HEK293 (cell line): ENCODE measurements around the gene TMEM198.

ENCODE experiments used
- AEBP2 ChIP-seq: fragments of 450-650 bp; formaldehyde crosslinking; IDR thresholded peaks from 2 replicates; pipeline ENCODE4 v1.5.1; 2016; ENCODE audit warnings: missing biosample characterization, missing genetic modification characterization, borderline replicate concordance
- GLI2 ChIP-seq: fragments of 450-650 bp; formaldehyde crosslinking; IDR thresholded peaks from 2 replicates; pipeline ENCODE4; 2017; ENCODE audit warnings: missing biosample characterization, missing genetic modification characterization, low read depth, borderline replicate concordance
- HOXC10 ChIP-seq: sonication (generic); formaldehyde crosslinking; IDR thresholded peaks from 2 replicates; pipeline ENCODE4 v1.8.1; 2023; ENCODE audit warnings: mild to moderate bottlenecking, missing genetic modification reagents
- KLF9 ChIP-seq: fragments of 450-650 bp; formaldehyde crosslinking; IDR thresholded peaks from 2 replicates; pipeline ENCODE4 v1.5.1; 2016; ENCODE audit warnings: missing biosample characterization, missing genetic modification characterization, low read depth
- REPIN1 ChIP-seq: fragments of 450-650 bp; formaldehyde crosslinking; IDR thresholded peaks from 2 replicates; pipeline ENCODE4 v1.5.1; 2017; ENCODE audit warnings: missing biosample characterization, missing genetic modification characterization, low read depth
- SALL2 ChIP-seq: fragments of 450-650 bp; formaldehyde crosslinking; IDR thresholded peaks from 2 replicates; pipeline ENCODE4 v1.5.0; 2017; ENCODE audit warnings: missing biosample characterization, mild to moderate bottlenecking, missing genetic modification characterization, borderline replicate concordance
- ZBTB20 ChIP-seq: fragments of 450-650 bp; formaldehyde crosslinking; IDR thresholded peaks from 2 replicates; pipeline ENCODE4 v1.5.1; 2016; ENCODE audit warnings: missing biosample characterization, missing genetic modification characterization
- ZFP41 ChIP-seq: fragments of 450-650 bp; formaldehyde crosslinking; IDR thresholded peaks from 2 replicates; pipeline ENCODE4 v1.5.1; 2016; ENCODE audit warnings: missing biosample characterization, missing genetic modification characterization, borderline replicate concordance
- ZFP69B ChIP-seq: fragments of 450-650 bp; formaldehyde crosslinking; IDR thresholded peaks from 2 replicates; pipeline ENCODE4 v1.5.1; 2016; ENCODE audit warnings: missing biosample characterization, missing genetic modification characterization
- ZNF112 ChIP-seq: fragments of 450-650 bp; formaldehyde crosslinking; IDR thresholded peaks from 2 replicates; pipeline ENCODE4 v1.5.0; 2017; ENCODE audit warnings: missing biosample characterization, missing genetic modification characterization
- ZNF132 ChIP-seq: fragments of 450-650 bp; formaldehyde crosslinking; IDR thresholded peaks from 2 replicates; pipeline ENCODE4 v1.5.1; 2017; ENCODE audit warnings: missing biosample characterization, missing genetic modification characterization, borderline replicate concordance
- ZNF18 ChIP-seq: fragments of 450-650 bp; formaldehyde crosslinking; IDR thresholded peaks from 2 replicates; pipeline ENCODE4 v1.5.1; 2016; ENCODE audit warnings: missing biosample characterization, missing genetic modification characterization
- ZNF24 ChIP-seq: fragments of 450-650 bp; formaldehyde crosslinking; IDR thresholded peaks from 2 replicates; pipeline ENCODE4 v1.5.1; 2016; ENCODE audit warnings: missing biosample characterization, missing genetic modification characterization
- ZNF274 ChIP-seq, 2 experiments: fragments of 200-500 bp in 1 of 2; fragments of 450-650 bp in 1 of 2; sonication (Bioruptor generic) in 1 of 2; formaldehyde crosslinking in 1 of 2; IDR thresholded peaks; 2 replicates each; pipeline versions ENCODE4 v1.5.1 to v1.6.1; 2014 to 2016; ENCODE audit warnings: borderline replicate concordance in 1 of 2, inconsistent platforms in 1 of 2, low read length in 1 of 2, missing biosample characterization in 1 of 2, missing genetic modification characterization in 1 of 2
- ZNF292 ChIP-seq: fragments of 450-650 bp; formaldehyde crosslinking; IDR thresholded peaks from 2 replicates; pipeline ENCODE4 v1.5.1; 2016; ENCODE audit warnings: low read depth, missing biosample characterization, missing genetic modification characterization, borderline replicate concordance
- ZNF341 ChIP-seq: fragments of 450-650 bp; formaldehyde crosslinking; IDR thresholded peaks from 2 replicates; pipeline ENCODE4; 2016; ENCODE audit warnings: low read depth, missing biosample characterization, missing genetic modification characterization
- ZNF350 ChIP-seq: fragments of 450-650 bp; formaldehyde crosslinking; IDR thresholded peaks from 2 replicates; pipeline ENCODE4 v1.5.0; 2017; ENCODE audit warnings: missing biosample characterization, mild to moderate bottlenecking, missing genetic modification characterization
- ZNF37A ChIP-seq: fragments of 450-650 bp; IDR thresholded peaks from 2 replicates; pipeline ENCODE4 v1.5.1; 2018; ENCODE audit warnings: missing biosample characterization, missing genetic modification characterization
- ZNF391 ChIP-seq: fragments of 450-650 bp; formaldehyde crosslinking; IDR thresholded peaks from 2 replicates; pipeline ENCODE4 v1.5.1; 2016; ENCODE audit warnings: low read depth, missing biosample characterization, missing genetic modification characterization, borderline replicate concordance
- ZNF501 ChIP-seq: fragments of 450-650 bp; formaldehyde crosslinking; IDR thresholded peaks from 2 replicates; pipeline ENCODE4 v1.5.1; 2016; ENCODE audit warnings: missing biosample characterization, missing genetic modification characterization
- ZNF548 ChIP-seq: fragments of 450-650 bp; formaldehyde crosslinking; IDR thresholded peaks from 2 replicates; pipeline ENCODE4 v1.5.1; 2016; ENCODE audit warnings: missing biosample characterization, missing genetic modification characterization
- ZNF555 ChIP-seq: fragments of 450-650 bp; formaldehyde crosslinking; conservative IDR thresholded peaks from 2 replicates; pipeline ENCODE4 v1.5.1; 2017; ENCODE audit warnings: missing biosample characterization, mild to moderate bottlenecking, missing genetic modification characterization, inconsistent platforms
- ZNF596 ChIP-seq: fragments of 450-650 bp; IDR thresholded peaks from 2 replicates; pipeline ENCODE4 v1.5.0; 2018; ENCODE audit warnings: missing biosample characterization, mild to moderate bottlenecking, missing genetic modification characterization, moderate library complexity
- ZNF600 ChIP-seq: fragments of 450-650 bp; formaldehyde crosslinking; IDR thresholded peaks from 2 replicates; pipeline ENCODE4 v1.5.1; 2016; ENCODE audit warnings: missing biosample characterization, missing genetic modification characterization
- ZNF610 ChIP-seq: fragments of 450-650 bp; formaldehyde crosslinking; IDR thresholded peaks from 2 replicates; pipeline ENCODE4 v1.5.1; 2016; ENCODE audit warnings: missing biosample characterization, missing genetic modification characterization, borderline replicate concordance
- ZNF660 ChIP-seq: fragments of 450-650 bp; IDR thresholded peaks from 2 replicates; pipeline ENCODE4 v1.5.1; 2018; ENCODE audit warnings: missing biosample characterization, mild to moderate bottlenecking, missing genetic modification characterization
- ZNF76 ChIP-seq: fragments of 450-650 bp; formaldehyde crosslinking; IDR thresholded peaks from 2 replicates; pipeline ENCODE4; 2016; ENCODE audit warnings: low read depth, missing biosample characterization, missing genetic modification characterization, borderline replicate concordance
- ZNF785 ChIP-seq: fragments of 450-650 bp; formaldehyde crosslinking; IDR thresholded peaks from 2 replicates; pipeline ENCODE4 v1.5.1; 2016; ENCODE audit warnings: missing biosample characterization, missing genetic modification characterization
- ZNF837 ChIP-seq: fragments of 450-650 bp; formaldehyde crosslinking; IDR thresholded peaks from 2 replicates; pipeline ENCODE4 v1.5.1; 2016; ENCODE audit warnings: missing biosample characterization, missing genetic modification characterization
- ZNF843 ChIP-seq: fragments of 450-650 bp; formaldehyde crosslinking; IDR thresholded peaks from 2 replicates; pipeline ENCODE4 v1.5.1; 2016; ENCODE audit warnings: missing biosample characterization, missing genetic modification characterization
- TF ChIP-seq, protein P1 (sequence below): fragments of 450-650 bp; formaldehyde crosslinking; IDR thresholded peaks from 2 replicates; pipeline ENCODE4 v1.5.1; 2017; ENCODE audit warnings: missing biosample characterization, missing genetic modification characterization
- TF ChIP-seq, protein P2 (sequence below): fragments of 450-650 bp; formaldehyde crosslinking; IDR thresholded peaks from 2 replicates; pipeline ENCODE4 v1.5.1; 2016; ENCODE audit warnings: missing biosample characterization, missing genetic modification characterization, borderline replicate concordance

Gene TMEM198

DNA sequence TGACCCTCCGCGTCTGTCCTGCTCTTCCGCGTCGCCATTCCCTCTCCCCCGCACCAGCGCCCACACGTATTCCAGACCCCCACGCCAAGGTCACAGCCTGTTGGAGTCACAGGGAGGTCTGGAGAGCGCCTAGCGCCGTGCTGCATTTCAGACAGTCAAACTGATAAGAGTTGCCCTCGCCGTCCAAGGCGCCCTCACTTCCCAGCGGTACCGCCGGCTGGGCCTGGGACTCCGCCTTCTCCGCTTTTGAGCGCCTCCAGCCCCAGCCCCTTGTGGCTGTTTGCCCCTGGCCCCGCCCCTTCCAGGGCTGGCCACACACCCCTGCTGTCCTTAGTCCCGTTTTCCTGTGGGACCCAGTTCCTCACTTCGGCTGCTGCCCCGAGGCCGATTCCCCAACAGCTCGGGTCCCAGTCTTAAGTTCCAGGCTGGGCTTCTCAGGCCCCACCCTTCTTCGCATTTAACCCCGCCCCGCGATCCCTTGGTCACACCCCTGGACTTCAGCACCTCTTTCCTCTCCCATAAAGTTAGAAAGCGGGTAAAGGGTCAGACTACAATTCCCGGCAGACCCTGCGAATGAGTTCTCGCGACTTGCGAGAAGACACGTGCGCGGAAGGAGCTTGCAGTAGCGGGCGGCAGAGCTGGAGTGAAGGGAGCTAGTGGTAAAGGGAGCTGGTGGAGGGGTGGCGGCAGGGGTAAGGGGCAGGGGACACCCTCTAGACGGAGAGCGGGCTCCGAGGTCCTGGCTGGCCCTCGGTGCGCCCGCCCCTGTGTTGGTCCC lies 45.4 kb upstream of the TMEM198 start, which contains the start of gene GMPPA (continued):
- TF ChIP-seq ZNF600 (tag by site-specific recombination) (0 out of 2 replicates have a peak, but pooled peaks have one; percentile 15), ZNF292 (tag by site-specific recombination) (no peak), ZNF76 (tag by site-specific recombination) (peak; percentile 91), ZNF112 (no peak), ZNF132 (tag by site-specific recombination) (no peak), ZNF274 (IDR thresholded peaks at IDR 0.05; ENCODE audit: low read length) (no peak), ZNF274 (tag by site-specific recombination; IDR thresholded peaks at IDR 0.05; ENCODE audit: borderline replicate concordance) (no peak), ZNF391 (tag by site-specific recombination) (no peak), HOXC10 (CRISPR knock-in tag) (no peak), ZNF37A (tag by site-specific recombination) (no peak), ZNF350 (tag by site-specific recombination) (no peak), ZNF548 (tag by site-specific recombination) (no peak), ZFP69B (tag by site-specific recombination) (peak; percentile 94), AEBP2 (tag by site-specific recombination) (no peak), ZNF837 (no peak), ZNF341 (peak; percentile 70), ZNF843 (no peak), ZBTB20 (tag by site-specific recombination) (peak; percentile 13; the same call in 1 of the 2 replicates), ZNF24 (tag by site-specific recombination) (0 out of 2 replicates have a peak, but pooled peaks have one; percentile 11), ZNF610 (tag by site-specific recombination) (no peak), GLI2 (tag by site-specific recombination) (no peak), ZFP41 (tag by site-specific recombination) (no peak), ZNF555 (tag by site-specific recombination) (no peak), SALL2 (tag by site-specific recombination) (no peak), KLF9 (tag by site-specific recombination) (peak; percentile 71), ZNF501 (tag by site-specific recombination) (no peak), ZNF785 (tag by site-specific recombination) (no peak), ZNF596 (tag by site-specific recombination) (no peak), ZNF18 (tag by site-specific recombination) (no peak), ZNF660 (tag by site-specific recombination) (no peak), REPIN1 (tag by site-specific recombination) (no peak)
- TF ChIP-seq, protein P1, sequence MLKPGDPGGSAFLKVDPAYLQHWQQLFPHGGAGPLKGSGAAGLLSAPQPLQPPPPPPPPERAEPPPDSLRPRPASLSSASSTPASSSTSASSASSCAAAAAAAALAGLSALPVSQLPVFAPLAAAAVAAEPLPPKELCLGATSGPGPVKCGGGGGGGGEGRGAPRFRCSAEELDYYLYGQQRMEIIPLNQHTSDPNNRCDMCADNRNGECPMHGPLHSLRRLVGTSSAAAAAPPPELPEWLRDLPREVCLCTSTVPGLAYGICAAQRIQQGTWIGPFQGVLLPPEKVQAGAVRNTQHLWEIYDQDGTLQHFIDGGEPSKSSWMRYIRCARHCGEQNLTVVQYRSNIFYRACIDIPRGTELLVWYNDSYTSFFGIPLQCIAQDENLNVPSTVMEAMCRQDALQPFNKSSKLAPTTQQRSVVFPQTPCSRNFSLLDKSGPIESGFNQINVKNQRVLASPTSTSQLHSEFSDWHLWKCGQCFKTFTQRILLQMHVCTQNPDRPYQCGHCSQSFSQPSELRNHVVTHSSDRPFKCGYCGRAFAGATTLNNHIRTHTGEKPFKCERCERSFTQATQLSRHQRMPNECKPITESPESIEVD (tag by site-specific recombination), result no peak
- TF ChIP-seq, protein P2, sequence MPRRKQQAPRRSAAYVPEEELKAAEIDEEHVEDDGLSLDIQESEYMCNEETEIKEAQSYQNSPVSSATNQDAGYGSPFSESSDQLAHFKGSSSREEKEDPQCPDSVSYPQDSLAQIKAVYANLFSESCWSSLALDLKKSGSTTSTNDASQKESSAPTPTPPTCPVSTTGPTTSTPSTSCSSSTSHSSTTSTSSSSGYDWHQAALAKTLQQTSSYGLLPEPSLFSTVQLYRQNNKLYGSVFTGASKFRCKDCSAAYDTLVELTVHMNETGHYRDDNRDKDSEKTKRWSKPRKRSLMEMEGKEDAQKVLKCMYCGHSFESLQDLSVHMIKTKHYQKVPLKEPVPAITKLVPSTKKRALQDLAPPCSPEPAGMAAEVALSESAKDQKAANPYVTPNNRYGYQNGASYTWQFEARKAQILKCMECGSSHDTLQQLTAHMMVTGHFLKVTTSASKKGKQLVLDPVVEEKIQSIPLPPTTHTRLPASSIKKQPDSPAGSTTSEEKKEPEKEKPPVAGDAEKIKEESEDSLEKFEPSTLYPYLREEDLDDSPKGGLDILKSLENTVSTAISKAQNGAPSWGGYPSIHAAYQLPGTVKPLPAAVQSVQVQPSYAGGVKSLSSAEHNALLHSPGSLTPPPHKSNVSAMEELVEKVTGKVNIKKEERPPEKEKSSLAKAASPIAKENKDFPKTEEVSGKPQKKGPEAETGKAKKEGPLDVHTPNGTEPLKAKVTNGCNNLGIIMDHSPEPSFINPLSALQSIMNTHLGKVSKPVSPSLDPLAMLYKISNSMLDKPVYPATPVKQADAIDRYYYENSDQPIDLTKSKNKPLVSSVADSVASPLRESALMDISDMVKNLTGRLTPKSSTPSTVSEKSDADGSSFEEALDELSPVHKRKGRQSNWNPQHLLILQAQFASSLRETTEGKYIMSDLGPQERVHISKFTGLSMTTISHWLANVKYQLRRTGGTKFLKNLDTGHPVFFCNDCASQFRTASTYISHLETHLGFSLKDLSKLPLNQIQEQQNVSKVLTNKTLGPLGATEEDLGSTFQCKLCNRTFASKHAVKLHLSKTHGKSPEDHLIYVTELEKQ (tag by site-specific recombination), result no peak
